CD4-positive, alpha-beta T cell (primary cell): ENCODE measurements around the gene ATP5PF. TPM values are rescaled to one million over a fixed set of nuclear protein-coding genes. Genes with fewer than 3 reads are reported as not detected.

Experiments
- ATAC-seq: fragments of 200-7000 bp; cut with Tn5 transposase; one replicate; pipeline ENCODE4 v1.10.0; 2022; ENCODE audit warnings: mild to moderate bottlenecking; ENCODE audit not compliant: poor library complexity
- CTCF ChIA-PET: fragments of 350-600 bp; sonication (Branson Sonifier 250); formaldehyde crosslinking; loops from one replicate; lab custom pipeline; 2021; ENCODE audit warnings: antibody characterized with exemption, inconsistent platforms; lab: Charles Lee
- POLR2A ChIA-PET: fragments of 350-600 bp; sonication (Branson Sonifier 250); formaldehyde crosslinking; loops from one replicate; lab custom pipeline; 2021; ENCODE audit warnings: antibody characterized with exemption, inconsistent platforms; lab: Charles Lee
- DNase-seq, 14 experiments: peaks; one replicate each; pipeline ENCODE4 v3.0.0-alpha.2; 2013 to 2020; ENCODE audit warnings: mixed read lengths in 2 of 14
- H3K27ac ChIP-seq, 2 donors: one replicate each; pipeline versions ENCODE4 v1.5.1 to v1.7.0; 2013; ENCODE audit warnings: low read length in 2 of 2, low read depth in 1 of 2, mild to moderate bottlenecking in 1 of 2
- H3K27me3 ChIP-seq, 2 experiments: 1 replicate in 1 of 2; 2 replicates in 1 of 2; pipeline versions ENCODE4 v1.6.1 to v1.7.0; 2013; ENCODE audit warnings: low read length in 2 of 2, control low read depth in 1 of 2, mild to moderate bottlenecking in 1 of 2, moderate library complexity in 1 of 2; ENCODE audit not compliant: insufficient read depth in 2 of 2, control insufficient read depth in 1 of 2
- H3K36me3 ChIP-seq: one replicate; pipeline ENCODE4 v1.6.1; 2013; ENCODE audit warnings: low read length, control low read depth; ENCODE audit not compliant: insufficient read depth
- H3K4me1 ChIP-seq: one replicate; pipeline ENCODE4 v1.6.1; 2013; ENCODE audit warnings: low read length, control low read depth; ENCODE audit not compliant: insufficient read depth
- H3K4me3 ChIP-seq: one replicate; pipeline ENCODE4 v1.5.1; 2013; ENCODE audit warnings: mild to moderate bottlenecking, low read length, moderate library complexity
- H3K9me3 ChIP-seq, 2 experiments: 1 replicate in 1 of 2; 2 replicates in 1 of 2; pipeline versions ENCODE4 v1.6.1 to v1.7.0; 2013; ENCODE audit warnings: low read length in 2 of 2, mild to moderate bottlenecking in 2 of 2, control low read depth in 1 of 2, moderate library complexity in 1 of 2; ENCODE audit not compliant: control insufficient read depth in 1 of 2, insufficient read depth in 1 of 2
- H3K27ac Mint-ChIP-seq: one replicate; pipeline ENCODE4 v1.8.0; 2020; ENCODE audit warnings: mixed read lengths
- H3K27me3 Mint-ChIP-seq: one replicate; pipeline ENCODE4 v1.8.0; 2021; ENCODE audit warnings: mixed read lengths
- H3K36me3 Mint-ChIP-seq: one replicate; pipeline ENCODE4 v1.8.0; 2021; ENCODE audit warnings: low read depth, mixed read lengths
- H3K4me1 Mint-ChIP-seq: one replicate; pipeline ENCODE4 v1.8.0; 2021; ENCODE audit warnings: low read depth, mixed read lengths
- H3K4me3 Mint-ChIP-seq: one replicate; pipeline ENCODE4 v1.8.0; 2020; ENCODE audit warnings: mild to moderate bottlenecking, mixed read lengths
- H3K9me3 Mint-ChIP-seq: one replicate; pipeline ENCODE4 v1.8.0; 2020; ENCODE audit warnings: mixed read lengths
- intact Hi-C, 2 experiments: fragments of 100-400 bp; cut with DNase I in 1 of 2; cut with micrococcal nuclease in 1 of 2; formaldehyde crosslinking; loops; one replicate each; pipeline versions ENCODE4 v1.15.1 to v1.9.0; 2023 to 2025; cut with DNase I, micrococcal nuclease
- total RNA-seq, 174 experiments: library from RNA in 2 of 174; stranded (reverse) in 2 of 174; gene quantifications; one replicate each; pipeline ENCODE4 v1.2.3 and lab custom pipeline; 2021 to 2026
- TF ChIP-seq, protein P1 (sequence below): fragments of 200-600 bp; IDR thresholded peaks from one replicate; pipeline ENCODE4 v1.8.0; 2022; ENCODE audit warnings: antibody characterized with exemption, mild to moderate bottlenecking

The ATP5PF gene
- total RNA-seq, 2 experiments from 2014 or later: 26.7 to 30.3 TPM

- no peaks in the 10 kb centered on the region for H3K4me1 Mint-ChIP-seq
- no peaks in the 10 kb centered on the region for H3K9me3 Mint-ChIP-seq
- intact Hi-C loops: no loop called here
- DNase-seq (no peak), ATAC-seq (no peak)
- Histone ChIP-seq H3K4me1 (no peaks in the 10 kb centered on the region), H3K27me3 (no peaks in the 10 kb centered on the region), H3K27ac (no peak overlapping the region), H3K9me3 (no peaks in the 10 kb centered on the region), H3K4me3 (no peak overlapping the region), H3K36me3 (no peaks in the 10 kb centered on the region)
- ChIA-PET CTCF (no interaction called here), POLR2A (no interaction called here)
- H3K4me3 Mint-ChIP-seq: no peak overlapping the region
- TF ChIP-seq, protein P1, sequence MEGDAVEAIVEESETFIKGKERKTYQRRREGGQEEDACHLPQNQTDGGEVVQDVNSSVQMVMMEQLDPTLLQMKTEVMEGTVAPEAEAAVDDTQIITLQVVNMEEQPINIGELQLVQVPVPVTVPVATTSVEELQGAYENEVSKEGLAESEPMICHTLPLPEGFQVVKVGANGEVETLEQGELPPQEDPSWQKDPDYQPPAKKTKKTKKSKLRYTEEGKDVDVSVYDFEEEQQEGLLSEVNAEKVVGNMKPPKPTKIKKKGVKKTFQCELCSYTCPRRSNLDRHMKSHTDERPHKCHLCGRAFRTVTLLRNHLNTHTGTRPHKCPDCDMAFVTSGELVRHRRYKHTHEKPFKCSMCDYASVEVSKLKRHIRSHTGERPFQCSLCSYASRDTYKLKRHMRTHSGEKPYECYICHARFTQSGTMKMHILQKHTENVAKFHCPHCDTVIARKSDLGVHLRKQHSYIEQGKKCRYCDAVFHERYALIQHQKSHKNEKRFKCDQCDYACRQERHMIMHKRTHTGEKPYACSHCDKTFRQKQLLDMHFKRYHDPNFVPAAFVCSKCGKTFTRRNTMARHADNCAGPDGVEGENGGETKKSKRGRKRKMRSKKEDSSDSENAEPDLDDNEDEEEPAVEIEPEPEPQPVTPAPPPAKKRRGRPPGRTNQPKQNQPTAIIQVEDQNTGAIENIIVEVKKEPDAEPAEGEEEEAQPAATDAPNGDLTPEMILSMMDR: no peak
- H3K27me3 Mint-ChIP-seq: no peaks in the 10 kb centered on the region
- H3K36me3 Mint-ChIP-seq: no peaks in the 10 kb centered on the region
- no peak overlapping the region for H3K27ac Mint-ChIP-seq
These were observed 45.5 kb downstream of the ATP5PF start for GRCh38 chr21:25689226-25689625.

DNA sequence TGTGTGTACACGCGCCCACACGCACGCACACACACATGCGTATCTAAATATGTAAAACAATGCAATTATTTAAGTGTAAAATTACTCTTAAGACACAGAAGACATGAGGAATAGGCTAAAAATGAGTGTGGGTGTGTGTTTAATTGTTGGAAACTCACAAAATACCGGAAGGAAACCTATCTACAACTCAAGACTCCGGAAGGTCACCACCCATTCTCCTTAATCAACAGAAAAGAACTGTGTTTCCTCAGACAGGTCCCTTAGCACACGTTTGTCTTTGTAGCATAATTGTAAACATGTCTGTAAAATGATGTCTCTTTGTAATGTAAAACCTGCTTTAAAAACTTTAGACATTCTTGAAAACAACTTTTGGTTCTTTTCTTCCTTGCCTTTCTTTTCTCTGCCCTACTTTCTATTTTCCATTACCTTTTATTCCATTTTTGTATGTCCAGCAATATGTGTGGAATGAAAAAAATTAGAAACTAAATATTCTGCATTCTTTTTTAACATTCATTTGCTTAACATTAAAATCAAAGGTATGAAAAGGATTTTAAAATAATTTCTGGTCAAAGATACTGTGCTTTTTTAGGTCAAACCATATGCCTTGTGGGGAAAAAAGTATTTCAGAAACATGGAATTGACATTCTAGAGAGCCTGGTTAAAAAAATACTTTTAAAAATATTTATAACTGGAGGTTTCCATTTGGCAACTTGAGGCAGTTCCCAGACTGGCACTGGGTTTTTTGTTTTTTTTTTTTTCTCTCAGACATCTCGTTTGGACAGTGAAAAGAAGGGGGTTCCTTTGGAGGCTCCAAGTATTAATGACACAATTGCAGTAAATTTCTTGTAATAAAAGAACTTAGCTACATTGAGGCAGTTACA lies 46.2 kb downstream of the ATP5PF start:
- Mint-ChIP-seq H3K27me3 (no peaks in the 10 kb centered on the region), H3K4me1 (no peaks in the 10 kb centered on the region), H3K4me3 (no peak overlapping the region), H3K9me3 (no peaks in the 10 kb centered on the region), H3K36me3 (no peaks in the 10 kb centered on the region), H3K27ac (no peak overlapping the region)
- ChIA-PET POLR2A (no interaction called here), CTCF (no interaction called here)
- no peak for ATAC-seq
- no peaks in the 10 kb centered on the region for H3K36me3 ChIP-seq
- H3K4me3 ChIP-seq: no peak overlapping the region
- no peaks in the 10 kb centered on the region for H3K27me3 ChIP-seq
- DNase-seq: no peak
- no peak overlapping the region for H3K27ac ChIP-seq
- intact Hi-C loops: no loop called here
- H3K9me3 ChIP-seq: no peaks in the 10 kb centered on the region
- TF ChIP-seq, protein P1: no peak
- H3K4me1 ChIP-seq: no peaks in the 10 kb centered on the region

- POLR2A ChIA-PET: no interaction called here
- Histone ChIP-seq H3K27ac (no peak overlapping the region), H3K36me3 (no peaks in the 10 kb centered on the region), H3K9me3 (no peaks in the 10 kb centered on the region), H3K27me3 (no peaks in the 10 kb centered on the region), H3K4me3 (no peak overlapping the region), H3K4me1 (no peaks in the 10 kb centered on the region)
- no peak for DNase-seq
- TF ChIP-seq, protein P1: no peak
- ATAC-seq: no peak
- no peak overlapping the region for H3K4me3 Mint-ChIP-seq
- H3K9me3 Mint-ChIP-seq: no peaks in the 10 kb centered on the region
- intact Hi-C loops: no loop called here
- H3K4me1 Mint-ChIP-seq: no peaks in the 10 kb centered on the region
- H3K27me3 Mint-ChIP-seq: no peaks in the 10 kb centered on the region
- CTCF ChIA-PET: no interaction called here
- no peaks in the 10 kb centered on the region for H3K36me3 Mint-ChIP-seq
- H3K27ac Mint-ChIP-seq: no peak overlapping the region
These were observed 46.9 kb downstream of the ATP5PF start for GRCh38 chr21:25687787-25688186.
